Naive thymus-derived CD8-positive, alpha-beta T cell (primary cell): ENCODE data around the gene EFHC2. TPM values are rescaled to one million over a fixed set of nuclear protein-coding genes. Genes with fewer than 3 reads are reported as not detected.
"Not testable (repeated sequence)": the region's sequence is repeated elsewhere in the genome, so short reads cannot be mapped to it uniquely, and the experiment has no call there.

Experiments
- ATAC-seq, 2 donors: fragments of 150-1000 bp; cut with Tn5 transposase in 1 of 2; sonication (Bioruptor Pico), chemical (Tn5 transposase) in 1 of 2; 1 replicate in 1 of 2; 2 replicates in 1 of 2; pipeline ENCODE4 v1.10.0; 2021; ENCODE audit warnings: mild to moderate bottlenecking in 2 of 2, moderate library complexity in 2 of 2
- POLR2A ChIA-PET: fragments of 350-600 bp; sonication (Branson Sonifier 250); formaldehyde crosslinking; loops from one replicate; lab custom pipeline; 2021; ENCODE audit warnings: antibody characterized with exemption; lab: Charles Lee
- DNase-seq, 10 donors: peaks; one replicate each; pipeline versions ENCODE4 v3.0.0 to v3.0.0-alpha.2; 2020 to 2022
- H3K27ac Mint-ChIP-seq, 10 donors: one replicate each; pipeline ENCODE4 v1.8.0; 2020 to 2022; ENCODE audit warnings: mild to moderate bottlenecking in 10 of 10, mixed read lengths in 10 of 10, moderate library complexity in 4 of 10, inconsistent platforms in 1 of 10
- H3K27me3 Mint-ChIP-seq, 5 donors: one replicate each; pipeline ENCODE4 v1.8.0; 2021 to 2022; ENCODE audit warnings: mixed read lengths in 5 of 5
- H3K36me3 Mint-ChIP-seq, 3 donors: one replicate each; pipeline ENCODE4 v1.8.0; 2020 to 2022; ENCODE audit warnings: mixed read lengths in 3 of 3, mild to moderate bottlenecking in 2 of 3, inconsistent platforms in 1 of 3
- H3K4me1 Mint-ChIP-seq, 4 donors: one replicate each; pipeline ENCODE4 v1.8.0; 2021 to 2022; ENCODE audit warnings: mixed read lengths in 4 of 4
- H3K4me3 Mint-ChIP-seq, 10 donors: one replicate each; pipeline ENCODE4 v1.8.0; 2020 to 2022; ENCODE audit warnings: mild to moderate bottlenecking in 10 of 10, mixed read lengths in 10 of 10, moderate library complexity in 6 of 10, inconsistent platforms in 1 of 10
- H3K9me3 Mint-ChIP-seq, 9 donors: one replicate each; pipeline ENCODE4 v1.8.0; 2020 to 2022; ENCODE audit warnings: mixed read lengths in 9 of 9, mild to moderate bottlenecking in 3 of 9, inconsistent platforms in 1 of 9, moderate library complexity in 1 of 9
- polyA plus RNA-seq, 3 donors: library from polyadenylated mRNA; unstranded; fragments of 300-500 nt; fragmentation: Illumina TruSeq; gene quantifications; one replicate each; pipeline ENCODE4 v1.2.3, GENCODE V29; 2021
- total RNA-seq, 8 experiments: library from RNA in 2 of 8; stranded (reverse) in 2 of 8; gene quantifications; one replicate each; pipeline ENCODE4 v1.2.3 and lab custom pipeline; 2021 to 2026

Gene EFHC2
- total and polyA plus RNA-seq, 5 experiments from 2014 or later: 2.0 to 3.5 (median 3.1) TPM

DNA sequence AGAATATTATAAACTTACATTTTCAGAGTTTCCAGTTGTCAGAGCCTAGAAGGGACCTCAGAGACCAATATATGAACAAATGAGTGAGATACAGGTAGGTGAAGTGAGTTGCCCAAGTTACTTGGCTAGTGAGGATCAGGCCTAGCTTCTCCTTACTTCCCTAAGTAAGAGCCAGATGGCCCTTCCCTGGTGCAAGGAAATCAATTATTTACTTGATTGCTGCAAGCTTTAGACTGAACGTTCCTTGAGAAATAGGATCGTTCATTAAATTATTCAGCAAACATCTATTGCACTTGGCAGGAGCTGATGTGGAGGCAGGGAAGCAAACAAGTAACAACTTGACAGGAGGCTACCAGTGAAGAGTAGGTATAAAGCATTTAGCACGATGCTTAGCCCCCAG, 117.8 kb downstream of the EFHC2 start:
- Mint-ChIP-seq H3K36me3 (peaks cover 0 to 11% (median 4%) of the 10 kb centered on the region in 3 donors), H3K27me3 (no peaks in the 10 kb centered on the region), H3K27ac (no peak overlapping the region), H3K4me1 (peaks cover 0 to 6% (median 0%) of the 10 kb centered on the region in 4 donors), H3K9me3 (peaks cover 0 to 4% (median 0%) of the 10 kb centered on the region in 9 donors), H3K4me3 (no peak overlapping the region)
- DNase-seq (no peak), ATAC-seq (no peak)
- POLR2A ChIA-PET: no interaction called here

DNA sequence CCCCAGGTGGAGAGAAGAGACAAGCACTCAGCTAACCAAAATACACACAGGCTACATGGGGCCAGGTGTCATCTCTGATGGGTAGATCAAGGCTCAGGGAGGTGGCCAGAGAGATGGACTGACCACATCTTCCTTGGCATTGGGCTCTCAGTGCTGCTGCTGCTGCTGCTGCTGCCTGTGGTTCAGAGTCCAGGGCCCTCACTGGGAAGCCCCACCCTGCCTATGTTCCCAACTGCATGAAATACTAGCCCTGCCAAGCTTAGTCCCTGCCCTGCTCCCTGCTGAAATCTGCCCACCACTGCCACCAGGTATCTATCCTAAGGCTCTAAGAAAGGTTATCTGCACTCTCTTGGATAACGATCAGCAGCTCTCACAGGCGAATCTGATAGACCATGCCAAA, 118.7 kb downstream of the EFHC2 start:
- H3K4me3 Mint-ChIP-seq: no peak overlapping the region
- POLR2A ChIA-PET: no interaction called here
- H3K4me1 Mint-ChIP-seq: peaks cover 0 to 6% (median 0%) of the 10 kb centered on the region in 4 donors
- peaks cover 0 to 9% (median 4%) of the 10 kb centered on the region in 3 donors for H3K36me3 Mint-ChIP-seq
- H3K27ac Mint-ChIP-seq: no peak overlapping the region
- ATAC-seq: no peak
- DNase-seq: no peak
- no peaks in the 10 kb centered on the region for H3K27me3 Mint-ChIP-seq
- H3K9me3 Mint-ChIP-seq: peaks cover 0 to 4% (median 0%) of the 10 kb centered on the region in 9 donors

- ATAC-seq: no peak
- Mint-ChIP-seq H3K36me3 (peaks cover 0 to 5% (median 0%) of the 10 kb centered on the region in 3 donors), H3K27ac (no peak overlapping the region), H3K9me3 (peaks cover 0 to 4% (median 0%) of the 10 kb centered on the region in 9 donors), H3K27me3 (no peaks in the 10 kb centered on the region), H3K4me3 (no peak overlapping the region), H3K4me1 (peaks cover 0 to 6% (median 0%) of the 10 kb centered on the region in 4 donors)
- no peak for DNase-seq
- POLR2A ChIA-PET: no interaction called here
Observed at GRCh38 chrX:44223150-44223549, 120.3 kb downstream of the EFHC2 start.

DNA sequence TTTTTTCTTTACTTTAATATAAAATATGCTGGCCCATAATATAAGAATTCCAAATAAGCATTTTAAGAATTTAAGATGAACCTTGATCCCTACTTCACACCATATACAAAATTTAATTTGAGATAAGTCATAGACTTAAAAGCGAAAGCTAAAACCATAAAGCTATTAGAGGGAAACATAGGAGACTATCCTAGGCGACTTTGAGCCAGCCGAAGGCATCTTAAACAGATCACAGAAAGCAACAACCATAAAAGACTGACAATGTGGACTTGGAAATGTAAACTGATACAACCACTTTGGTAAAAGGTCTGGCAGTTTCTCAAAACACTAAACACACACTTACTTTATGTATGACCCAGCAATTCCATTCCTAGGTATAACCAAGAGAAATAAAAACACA, 125.0 kb downstream of the EFHC2 start:
- Mint-ChIP-seq H3K4me3 (no peak overlapping the region), H3K4me1 (no peaks in the 10 kb centered on the region), H3K27ac (no peak overlapping the region), H3K9me3 (peaks cover 0 to 5% (median 0%) of the 10 kb centered on the region in 9 donors), H3K36me3 (peaks cover 5 to 13% (median 5%) of the 10 kb centered on the region in 3 donors), H3K27me3 (no peaks in the 10 kb centered on the region)
- DNase-seq: no peak
- POLR2A ChIA-PET: no interaction called here
- no peak for ATAC-seq

DNA sequence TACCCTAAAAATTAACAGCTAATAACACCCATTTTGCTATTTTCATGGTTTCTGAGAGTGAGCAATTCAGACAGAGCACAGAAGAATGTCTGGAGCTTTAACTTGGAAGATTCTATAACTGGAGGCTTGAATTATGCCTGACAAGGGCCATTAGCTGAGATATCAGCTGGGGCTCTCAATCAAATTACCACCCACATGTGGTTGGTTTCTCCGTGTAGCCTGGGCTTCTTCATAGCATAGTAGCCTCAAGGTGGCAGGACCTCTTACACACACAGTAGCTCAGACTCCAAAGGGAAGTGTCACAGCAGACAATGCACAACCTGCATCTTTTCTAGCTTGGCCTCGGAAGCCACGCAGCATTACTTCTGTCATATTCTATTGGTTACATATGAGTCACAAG, 127.3 kb downstream of the EFHC2 start:
- Mint-ChIP-seq H3K27ac (peak overlapping the region in 1 of 10 donors; percentile 24), H3K4me3 (no peak overlapping the region), H3K36me3 (peaks cover 5 to 12% (median 5%) of the 10 kb centered on the region in 3 donors), H3K27me3 (no peaks in the 10 kb centered on the region), H3K4me1 (no peaks in the 10 kb centered on the region), H3K9me3 (peaks cover 0 to 6% (median 0%) of the 10 kb centered on the region in 9 donors)
- ATAC-seq: no peak
- DNase-seq: no peak
- POLR2A ChIA-PET: no interaction called here

DNA sequence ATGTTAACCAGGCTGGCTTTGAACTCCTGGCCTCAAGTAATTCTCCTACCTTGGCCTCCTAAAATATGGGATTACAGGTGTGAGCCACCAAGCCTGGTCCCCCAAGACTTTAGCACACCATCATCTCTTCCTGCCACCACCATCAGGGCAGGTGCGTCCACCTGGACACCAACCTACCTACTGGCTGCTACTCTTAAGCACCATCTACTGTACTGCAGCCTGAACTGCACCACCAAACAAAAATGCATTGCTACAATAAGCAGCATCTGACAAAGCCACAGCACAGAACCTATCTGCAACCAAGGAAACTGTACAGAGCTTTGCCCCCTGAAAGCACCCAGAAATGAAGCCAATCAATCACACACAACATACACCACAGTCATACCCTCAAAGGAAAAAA, 139.7 kb downstream of the EFHC2 start:
- POLR2A ChIA-PET: no interaction called here
- H3K4me3 Mint-ChIP-seq: no peak overlapping the region
- peaks cover 0 to 1% (median 0%) of the 10 kb centered on the region in 5 donors for H3K27me3 Mint-ChIP-seq
- no peak overlapping the region for H3K27ac Mint-ChIP-seq
- peaks cover 0 to 5% (median 0%) of the 10 kb centered on the region in 9 donors for H3K9me3 Mint-ChIP-seq
- peaks cover 0 to 4% (median 2%) of the 10 kb centered on the region in 4 donors for H3K4me1 Mint-ChIP-seq
- DNase-seq: no peak
- H3K36me3 Mint-ChIP-seq: peaks cover 0 to 18% (median 8%) of the 10 kb centered on the region in 3 donors
- ATAC-seq: no peak

DNA sequence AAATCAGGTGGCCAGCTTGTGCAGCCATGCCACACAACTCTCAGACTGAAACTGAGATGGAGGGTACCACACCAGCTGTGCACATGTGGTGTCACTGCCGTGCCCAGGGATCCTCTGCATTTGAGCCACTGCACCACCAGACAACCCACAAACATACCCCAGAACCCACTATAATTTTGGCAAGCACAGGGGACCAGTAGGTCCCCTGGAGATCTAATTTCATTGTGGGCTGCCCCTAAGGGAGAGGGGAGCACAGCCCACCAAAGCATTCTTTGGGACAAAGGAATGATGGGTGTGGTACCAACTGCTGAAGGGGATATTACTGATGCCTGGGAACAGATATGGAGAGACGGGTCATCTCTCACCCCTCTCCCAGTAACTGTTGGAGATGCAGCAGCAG, 140.9 kb downstream of the EFHC2 start:
- Mint-ChIP-seq H3K4me3 (no peak overlapping the region), H3K27ac (no peak overlapping the region)

DNA sequence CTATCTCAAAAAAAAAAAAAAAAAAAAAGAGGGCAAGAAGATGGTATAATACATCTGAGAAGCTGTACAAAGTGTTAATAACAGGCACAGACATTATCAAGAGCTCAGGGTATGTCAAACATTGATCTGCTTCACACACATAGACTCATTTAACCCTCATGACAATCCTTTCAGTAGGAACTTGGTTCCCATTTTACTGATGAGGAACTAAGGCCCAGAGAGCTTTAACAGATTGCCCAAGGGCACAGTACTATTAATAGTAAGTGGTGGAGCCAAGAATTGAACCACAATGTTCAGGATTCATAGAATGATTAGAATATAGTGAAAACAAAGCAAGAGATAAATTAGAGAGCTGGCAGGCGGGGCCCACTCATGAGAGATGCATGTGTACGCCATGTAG, 154.4 kb downstream of the EFHC2 start:
- Mint-ChIP-seq H3K27ac (no peak overlapping the region), H3K4me1 (peaks cover 0 to 2% (median 0%) of the 10 kb centered on the region in 4 donors), H3K36me3 (peaks cover 0 to 12% (median 0%) of the 10 kb centered on the region in 3 donors), H3K4me3 (no peak overlapping the region), H3K27me3 (no peaks in the 10 kb centered on the region), H3K9me3 (no peaks in the 10 kb centered on the region)
- DNase-seq: no peak
- POLR2A ChIA-PET: no interaction called here
- ATAC-seq: no peak

More for the DNA sequence above, 140.9 kb downstream of the EFHC2 start:
- Mint-ChIP-seq H3K36me3 (peaks cover 0 to 18% (median 8%) of the 10 kb centered on the region in 3 donors), H3K9me3 (peaks cover 0 to 5% (median 0%) of the 10 kb centered on the region in 9 donors), H3K4me1 (peaks cover 0 to 4% (median under 1%) of the 10 kb centered on the region in 4 donors), H3K27me3 (peaks cover 0 to 1% (median 0%) of the 10 kb centered on the region in 5 donors)
- POLR2A ChIA-PET: no interaction called here
- ATAC-seq: no peak
- DNase-seq: no peak

DNA sequence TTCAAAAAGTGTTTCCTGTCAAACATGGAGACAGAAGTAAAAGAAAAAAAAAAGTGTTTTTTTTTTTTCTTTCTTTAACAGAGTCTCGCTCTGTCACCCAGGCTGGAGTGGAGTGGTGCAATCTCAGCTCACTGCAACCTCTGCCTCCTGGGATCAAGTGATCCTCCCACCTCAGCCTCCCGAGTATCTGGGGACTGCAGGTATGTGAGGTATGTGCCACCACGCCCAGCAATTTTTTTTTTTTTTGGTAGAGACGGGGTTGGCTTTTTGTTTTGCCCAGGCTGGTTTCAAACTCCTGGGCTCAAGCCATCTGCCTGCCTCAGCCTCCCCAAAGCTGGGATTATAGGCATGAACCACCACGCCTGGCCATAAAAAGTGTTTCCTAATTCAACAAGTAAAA, 155.6 kb downstream of the EFHC2 start:
- POLR2A ChIA-PET, H3K4me1 Mint-ChIP-seq, H3K4me3 Mint-ChIP-seq, H3K27ac Mint-ChIP-seq, H3K36me3 Mint-ChIP-seq, H3K9me3 Mint-ChIP-seq, ATAC-seq, DNase-seq, H3K27me3 Mint-ChIP-seq: not testable (repeated sequence)

DNA sequence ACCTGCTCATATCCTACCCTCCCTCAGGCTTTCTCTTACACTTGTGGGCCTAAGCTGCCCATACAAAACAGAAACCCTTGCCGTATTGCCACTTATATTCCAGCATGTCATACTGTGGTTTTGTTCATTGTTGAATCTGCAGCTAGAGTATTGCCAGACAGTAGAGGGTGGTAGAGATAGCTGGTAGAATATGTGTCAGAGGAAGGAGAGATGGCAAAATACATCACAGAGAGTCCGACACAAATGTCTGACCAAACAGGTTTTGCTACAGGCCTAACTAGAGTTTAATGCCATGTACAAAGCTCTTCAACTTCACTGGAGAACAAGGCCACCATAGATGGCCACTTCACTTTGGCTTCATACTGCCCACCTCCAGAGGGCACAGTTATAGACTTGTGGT, 160.1 kb downstream of the EFHC2 start:
- H3K4me3 Mint-ChIP-seq: no peak overlapping the region
- ATAC-seq: no peak
- H3K9me3 Mint-ChIP-seq: no peaks in the 10 kb centered on the region
- peaks cover 0 to 2% (median 1%) of the 10 kb centered on the region in 4 donors for H3K4me1 Mint-ChIP-seq
- H3K36me3 Mint-ChIP-seq: peaks cover 0 to 2% (median 2%) of the 10 kb centered on the region in 3 donors
- H3K27ac Mint-ChIP-seq: peak overlapping the region in 2 of 10 donors; percentile 12 to 45
- no peak for DNase-seq
- no peaks in the 10 kb centered on the region for H3K27me3 Mint-ChIP-seq
- POLR2A ChIA-PET: no interaction called here

- H3K4me3 Mint-ChIP-seq: no peak overlapping the region
- ATAC-seq (no peak), DNase-seq (no peak)
- peak overlapping the region in 1 of 10 donors; percentile 58 for H3K27ac Mint-ChIP-seq
- peaks cover 0 to 13% (median 5%) of the 10 kb centered on the region in 9 donors for H3K9me3 Mint-ChIP-seq
- H3K4me1 Mint-ChIP-seq: peaks cover 0 to 2% (median 0%) of the 10 kb centered on the region in 4 donors
- peaks cover 23 to 32% (median 23%) of the 10 kb centered on the region in 3 donors for H3K36me3 Mint-ChIP-seq
- H3K27me3 Mint-ChIP-seq: no peaks in the 10 kb centered on the region
- POLR2A ChIA-PET: no interaction called here
Observed at GRCh38 chrX:44178274-44179053, 165.0 kb downstream of the EFHC2 start.

DNA sequence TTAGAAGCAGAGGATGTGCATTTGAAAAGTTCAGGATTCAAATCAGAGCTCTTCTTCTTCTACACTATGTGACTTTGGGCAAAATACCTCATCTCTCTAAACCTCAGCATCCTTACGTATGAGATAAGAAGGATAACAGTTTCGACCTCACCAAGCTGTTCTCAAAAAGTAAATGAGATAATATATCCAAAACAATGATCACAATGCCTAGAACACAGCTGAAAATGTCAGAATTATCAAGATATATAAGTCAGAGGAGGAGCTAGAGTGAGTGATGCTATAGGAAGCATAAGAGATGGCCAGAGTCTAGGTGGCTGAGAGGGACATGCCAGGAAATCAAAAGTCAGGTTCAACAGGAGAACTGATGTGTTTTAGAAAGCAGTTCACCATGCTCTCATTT, 168.0 kb downstream of the EFHC2 start:
- no peaks in the 10 kb centered on the region for H3K27me3 Mint-ChIP-seq
- ATAC-seq: no peak
- H3K27ac Mint-ChIP-seq: no peak overlapping the region

GRCh38 chrX:44174061-44174460, 169.4 kb downstream of the EFHC2 start:
- ATAC-seq (no peak), DNase-seq (no peak)
- no peaks in the 10 kb centered on the region for H3K4me1 Mint-ChIP-seq
- H3K4me3 Mint-ChIP-seq: no peak overlapping the region
- H3K27me3 Mint-ChIP-seq: no peaks in the 10 kb centered on the region
- H3K27ac Mint-ChIP-seq: no peak overlapping the region
- H3K9me3 Mint-ChIP-seq: peaks cover 0 to 13% (median 5%) of the 10 kb centered on the region in 9 donors
- POLR2A ChIA-PET: no interaction called here
- H3K36me3 Mint-ChIP-seq: peaks cover 23 to 41% (median 23%) of the 10 kb centered on the region in 3 donors

More for the DNA sequence above, 168.0 kb downstream of the EFHC2 start:
- H3K4me3 Mint-ChIP-seq: no peak overlapping the region
- peaks cover 0 to 13% (median 5%) of the 10 kb centered on the region in 9 donors for H3K9me3 Mint-ChIP-seq
- POLR2A ChIA-PET: no interaction called here
- peaks cover 23 to 41% (median 23%) of the 10 kb centered on the region in 3 donors for H3K36me3 Mint-ChIP-seq
- no peak for DNase-seq
- H3K4me1 Mint-ChIP-seq: no peaks in the 10 kb centered on the region
